Measurements from ENCODE around the gene KCNMB2. TPM values are rescaled to one million over a fixed set of nuclear protein-coding genes. Genes with fewer than 3 reads are reported as not detected.

The KCNMB2 gene
- total and polyA plus RNA-seq, 5 donors from 2014 or later, result not detected

DNA sequence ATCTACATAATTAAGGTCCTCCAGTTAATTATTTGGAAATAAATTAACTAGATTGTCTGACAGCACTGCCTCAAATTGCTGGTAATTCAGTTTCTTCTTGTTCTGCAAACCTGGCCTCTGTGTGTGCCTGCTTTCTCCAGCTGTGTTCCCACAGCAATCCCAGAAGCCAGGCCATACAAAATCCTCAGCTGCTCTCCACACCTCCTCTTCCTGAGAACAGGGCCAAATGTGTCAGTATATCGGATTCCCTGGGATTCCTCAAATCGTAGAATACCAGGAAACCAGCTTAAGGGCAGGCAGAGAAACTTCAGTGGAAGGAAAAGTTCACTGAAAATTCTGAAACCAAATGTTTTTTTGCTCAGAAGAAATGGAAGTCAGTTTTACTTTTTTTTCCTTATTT, 273.9 kb downstream of the KCNMB2 start:
- Mint-ChIP-seq H3K36me3 (no peaks in the 10 kb centered on the region), H3K27ac (no peak overlapping the region), H3K27me3 (no peaks in the 10 kb centered on the region), H3K4me1 (no peaks in the 10 kb centered on the region), H3K4me3 (no peak overlapping the region), H3K9me3 (peaks cover 0 to 2% (median 0%) of the 10 kb centered on the region in 7 donors)
- DNase-seq (no peak), ATAC-seq (ENCODE audit: low read depth in 2 of 2) (no peak)
- Histone ChIP-seq H3K4me1 (ENCODE audit: control insufficient read depth, insufficient read depth, low read length, poor library complexity, severe bottlenecking) (no peaks in the 10 kb centered on the region), H3K9me3 (ENCODE audit: control insufficient read depth in 2 of 2, low read length in 2 of 2) (no peaks in the 10 kb centered on the region), H3K36me3 (ENCODE audit: control insufficient read depth, insufficient read depth, low read length) (no peaks in the 10 kb centered on the region), H3K27me3 (ENCODE audit: control insufficient read depth, insufficient read depth, low read length) (no peaks in the 10 kb centered on the region), H3K27ac (ENCODE audit: insufficient read depth, low read length, poor library complexity, severe bottlenecking) (no peak overlapping the region), H3K4me3 (ENCODE audit: low read depth, low read length) (no peak overlapping the region)

DNA sequence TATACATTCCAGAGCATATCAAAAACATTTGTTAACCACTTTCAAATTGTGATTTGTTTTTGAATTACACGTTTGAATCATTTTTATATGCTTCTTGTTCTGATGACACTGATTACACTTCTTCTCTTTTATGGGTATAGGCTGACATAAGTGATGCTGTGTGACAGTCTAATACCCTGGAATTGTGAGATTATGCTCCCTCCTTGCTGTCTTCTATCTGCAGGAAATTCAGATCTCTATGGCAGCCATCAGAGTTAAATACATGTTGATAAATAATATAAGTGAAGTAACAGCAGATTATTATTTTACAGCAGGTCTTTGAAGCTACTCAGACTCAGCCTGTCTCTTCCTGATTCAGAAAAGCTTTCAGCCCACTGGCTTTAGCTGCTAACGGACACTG, 286.5 kb downstream of the KCNMB2 start:
- H3K27me3 Mint-ChIP-seq, result no peaks in the 10 kb centered on the region
- Histone ChIP-seq H3K27ac (ENCODE audit: insufficient read depth, low read length, poor library complexity, severe bottlenecking) (no peak overlapping the region), H3K27me3 (ENCODE audit: control insufficient read depth, insufficient read depth, low read length) (no peaks in the 10 kb centered on the region), H3K9me3 (ENCODE audit: control insufficient read depth in 2 of 2, low read length in 2 of 2) (no peaks in the 10 kb centered on the region), H3K4me3 (ENCODE audit: low read depth, low read length) (no peak overlapping the region), H3K36me3 (ENCODE audit: control insufficient read depth, insufficient read depth, low read length) (no peaks in the 10 kb centered on the region), H3K4me1 (ENCODE audit: control insufficient read depth, insufficient read depth, low read length, poor library complexity, severe bottlenecking) (no peaks in the 10 kb centered on the region)
- H3K36me3 Mint-ChIP-seq, result no peaks in the 10 kb centered on the region
- H3K4me3 Mint-ChIP-seq, result no peak overlapping the region
- ATAC-seq (ENCODE audit: low read depth in 2 of 2), result no peak
- H3K27ac Mint-ChIP-seq, result no peak overlapping the region
- DNase-seq, result no peak
- H3K9me3 Mint-ChIP-seq, result peaks cover 0 to 13% (median 1%) of the 10 kb centered on the region in 7 donors
- no peaks in the 10 kb centered on the region for H3K4me1 Mint-ChIP-seq

DNA sequence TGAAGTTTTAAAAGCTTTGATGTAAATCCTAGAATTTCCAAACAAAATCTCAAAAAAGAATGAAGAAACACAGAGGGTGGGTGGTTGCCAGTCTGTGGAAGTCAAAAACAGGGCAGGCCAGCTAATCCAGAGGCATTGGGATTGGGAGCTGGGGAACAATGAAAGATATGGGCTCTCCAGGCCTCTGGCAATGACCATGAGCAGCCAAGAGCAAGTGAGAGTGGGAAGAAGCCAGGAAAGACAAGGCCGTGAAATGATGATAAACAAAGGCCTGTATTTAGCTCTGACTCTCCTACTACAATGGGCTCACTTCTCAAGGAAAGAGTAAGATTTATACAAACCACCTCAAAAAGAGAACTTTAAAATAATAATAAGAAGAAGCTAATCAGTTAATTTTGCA, 286.9 kb downstream of the KCNMB2 start:
- no peaks in the 10 kb centered on the region for H3K36me3 ChIP-seq (ENCODE audit: control insufficient read depth, insufficient read depth, low read length)
- no peaks in the 10 kb centered on the region for H3K4me1 ChIP-seq (ENCODE audit: control insufficient read depth, insufficient read depth, low read length, poor library complexity, severe bottlenecking)
- ATAC-seq (ENCODE audit: low read depth in 2 of 2) (no peak), DNase-seq (no peak)
- no peaks in the 10 kb centered on the region for H3K9me3 ChIP-seq (ENCODE audit: control insufficient read depth in 2 of 2, low read length in 2 of 2)
- H3K9me3 Mint-ChIP-seq, result peaks cover 0 to 13% (median 1%) of the 10 kb centered on the region in 7 donors
- no peak overlapping the region for H3K4me3 ChIP-seq (ENCODE audit: low read depth, low read length)
- H3K36me3 Mint-ChIP-seq, result no peaks in the 10 kb centered on the region
- H3K27me3 ChIP-seq (ENCODE audit: control insufficient read depth, insufficient read depth, low read length), result no peaks in the 10 kb centered on the region
- no peak overlapping the region for H3K27ac Mint-ChIP-seq
- no peak overlapping the region for H3K27ac ChIP-seq (ENCODE audit: insufficient read depth, low read length, poor library complexity, severe bottlenecking)
- no peaks in the 10 kb centered on the region for H3K27me3 Mint-ChIP-seq
- H3K4me3 Mint-ChIP-seq, result no peak overlapping the region
- no peaks in the 10 kb centered on the region for H3K4me1 Mint-ChIP-seq

DNA sequence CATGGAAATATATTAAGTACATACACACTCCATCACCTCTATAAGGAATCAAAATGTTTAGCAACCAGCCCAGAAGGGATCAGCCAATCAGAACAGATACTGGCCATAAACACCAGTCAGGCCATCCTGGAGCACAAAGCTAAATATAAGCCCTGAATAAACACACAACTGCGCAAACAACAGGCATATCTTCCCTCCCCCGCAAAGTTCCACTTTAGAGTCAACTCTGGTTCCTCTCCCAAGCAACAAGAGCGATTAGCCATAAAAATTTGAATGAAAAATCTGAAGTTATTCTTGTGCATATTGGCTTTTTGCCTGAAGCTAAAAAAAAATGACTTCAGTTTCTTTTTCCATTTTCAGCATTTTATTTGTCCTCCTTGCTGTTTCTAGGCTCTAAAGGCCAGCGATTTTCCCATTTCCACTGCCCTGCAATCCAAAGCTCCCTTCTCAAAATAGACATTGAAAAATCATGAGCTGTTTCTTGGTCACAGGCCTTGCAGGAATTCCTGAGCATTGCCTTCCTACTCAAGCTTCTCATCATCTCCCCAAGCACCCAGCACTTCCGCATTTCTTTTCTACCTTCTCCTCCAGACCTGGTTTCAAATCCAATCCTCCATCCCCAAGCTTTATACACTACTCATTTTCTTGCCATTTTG, 287.5 kb downstream of the KCNMB2 start:
- Histone ChIP-seq H3K27me3 (ENCODE audit: control insufficient read depth, insufficient read depth, low read length) (no peaks in the 10 kb centered on the region), H3K36me3 (ENCODE audit: control insufficient read depth, insufficient read depth, low read length) (no peaks in the 10 kb centered on the region), H3K4me3 (ENCODE audit: low read depth, low read length) (no peak overlapping the region), H3K27ac (ENCODE audit: insufficient read depth, low read length, poor library complexity, severe bottlenecking) (no peak overlapping the region), H3K4me1 (ENCODE audit: control insufficient read depth, insufficient read depth, low read length, poor library complexity, severe bottlenecking) (no peaks in the 10 kb centered on the region), H3K9me3 (ENCODE audit: control insufficient read depth in 2 of 2, low read length in 2 of 2) (no peaks in the 10 kb centered on the region)
- H3K27me3 Mint-ChIP-seq, result no peaks in the 10 kb centered on the region
- H3K9me3 Mint-ChIP-seq, result peaks cover 0 to 13% (median under 1%) of the 10 kb centered on the region in 7 donors
- no peak for ATAC-seq (ENCODE audit: low read depth in 2 of 2)
- no peak overlapping the region for H3K4me3 Mint-ChIP-seq
- DNase-seq, result no peak
- H3K27ac Mint-ChIP-seq, result no peak overlapping the region
- no peaks in the 10 kb centered on the region for H3K4me1 Mint-ChIP-seq
- no peaks in the 10 kb centered on the region for H3K36me3 Mint-ChIP-seq

DNA sequence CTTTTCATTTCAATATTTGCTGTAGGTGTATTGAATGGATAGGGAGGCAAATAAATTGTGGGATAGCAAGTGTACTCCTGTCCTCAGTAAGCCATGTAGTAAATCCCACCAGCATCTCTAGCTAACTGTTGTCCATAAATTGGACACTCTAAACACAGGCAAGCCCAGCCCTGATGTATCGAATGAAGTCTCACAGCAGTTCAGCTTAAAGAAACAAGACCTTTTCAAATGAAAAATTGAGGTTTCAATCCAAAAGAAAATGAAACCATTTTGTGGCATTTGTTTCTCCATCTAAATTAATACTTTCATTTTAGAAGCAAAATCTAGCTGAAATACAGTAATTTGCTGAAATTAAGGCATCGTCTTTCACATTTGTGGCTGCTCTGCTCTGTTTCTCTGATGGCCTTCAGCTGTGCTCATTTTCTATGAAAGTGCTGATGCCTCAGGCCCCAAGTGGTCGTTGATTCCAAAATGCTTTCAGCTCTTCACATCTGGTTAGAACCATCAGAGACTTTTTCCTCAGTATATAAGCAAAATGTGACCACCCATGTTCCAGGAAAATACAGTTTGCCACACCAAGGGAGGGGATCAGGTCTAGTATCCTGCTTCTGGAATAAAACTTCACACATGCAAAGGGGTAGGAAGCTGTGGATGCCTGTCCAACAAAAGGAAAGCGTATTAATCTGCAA, 290.3 kb downstream of the KCNMB2 start:
- Mint-ChIP-seq H3K36me3 (no peaks in the 10 kb centered on the region), H3K27me3 (no peaks in the 10 kb centered on the region)

DNA sequence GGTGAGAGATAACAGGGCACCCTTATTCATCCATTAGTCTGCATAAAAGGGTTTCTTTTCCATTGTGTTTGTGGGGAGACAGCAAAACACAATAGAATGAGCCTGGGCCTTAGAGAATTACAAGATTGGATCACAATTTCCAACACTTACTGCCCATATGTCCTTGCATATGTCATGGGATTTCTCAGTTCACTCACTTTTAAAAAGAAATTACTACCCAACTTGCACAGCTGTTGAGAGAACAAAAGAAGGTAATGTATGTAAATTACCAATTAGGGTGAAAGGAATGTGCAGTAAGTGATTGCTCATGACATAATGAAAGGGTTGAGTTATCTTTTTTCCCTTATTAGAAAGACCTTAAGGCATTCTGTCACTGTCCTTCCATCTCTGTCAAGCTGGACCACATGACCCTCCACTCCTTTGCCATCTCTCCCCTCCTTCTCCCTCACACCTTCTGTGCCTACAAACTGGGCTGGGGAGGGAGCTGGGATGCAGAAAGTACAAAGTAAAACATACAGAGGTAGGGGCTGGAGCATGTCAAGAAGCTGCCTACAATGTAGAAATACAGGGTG, 291.1 kb downstream of the KCNMB2 start:
- no peak for ATAC-seq (ENCODE audit: low read depth in 2 of 2)

More for the DNA sequence above, 290.3 kb downstream of the KCNMB2 start:
- Mint-ChIP-seq H3K27ac (no peak overlapping the region), H3K9me3 (peaks cover 0 to 11% (median 0%) of the 10 kb centered on the region in 7 donors), H3K4me1 (no peaks in the 10 kb centered on the region), H3K4me3 (no peak overlapping the region)
- H3K4me3 ChIP-seq (ENCODE audit: low read depth, low read length), result no peak overlapping the region
- no peak for DNase-seq
- no peaks in the 10 kb centered on the region for H3K9me3 ChIP-seq (ENCODE audit: control insufficient read depth in 2 of 2, low read length in 2 of 2)
- H3K36me3 ChIP-seq (ENCODE audit: control insufficient read depth, insufficient read depth, low read length), result no peaks in the 10 kb centered on the region
- ATAC-seq (ENCODE audit: low read depth in 2 of 2), result no peak
- no peaks in the 10 kb centered on the region for H3K4me1 ChIP-seq (ENCODE audit: control insufficient read depth, insufficient read depth, low read length, poor library complexity, severe bottlenecking)
- no peak overlapping the region for H3K27ac ChIP-seq (ENCODE audit: insufficient read depth, low read length, poor library complexity, severe bottlenecking)
- no peaks in the 10 kb centered on the region for H3K27me3 ChIP-seq (ENCODE audit: control insufficient read depth, insufficient read depth, low read length)

DNA sequence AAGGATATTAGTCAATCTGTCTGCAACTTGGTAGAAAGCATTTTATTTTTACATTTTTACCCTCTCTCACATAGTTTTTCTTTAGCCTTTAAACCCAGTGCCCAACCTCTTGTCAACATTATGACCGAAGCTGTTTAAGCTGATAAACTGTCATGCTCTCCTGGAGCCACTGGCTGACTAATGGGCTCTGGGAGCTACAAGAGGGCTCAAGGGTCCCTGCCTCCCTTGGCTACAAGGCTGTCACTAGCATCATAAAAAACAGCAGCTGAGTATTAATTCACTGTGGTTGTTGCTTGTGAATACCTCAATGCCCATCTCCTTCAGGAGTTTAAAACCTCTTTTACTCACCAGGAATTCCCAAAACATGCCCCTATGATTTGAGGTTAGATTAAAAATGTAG, 297.5 kb downstream of the KCNMB2 start:
- Histone ChIP-seq H3K4me3 (ENCODE audit: low read depth, low read length) (no peak overlapping the region), H3K27ac (ENCODE audit: insufficient read depth, low read length, poor library complexity, severe bottlenecking) (no peak overlapping the region), H3K36me3 (ENCODE audit: control insufficient read depth, insufficient read depth, low read length) (no peaks in the 10 kb centered on the region), H3K9me3 (ENCODE audit: control insufficient read depth in 2 of 2, low read length in 2 of 2) (no peaks in the 10 kb centered on the region), H3K4me1 (ENCODE audit: control insufficient read depth, insufficient read depth, low read length, poor library complexity, severe bottlenecking) (no peaks in the 10 kb centered on the region), H3K27me3 (ENCODE audit: control insufficient read depth, insufficient read depth, low read length) (no peaks in the 10 kb centered on the region)
- Mint-ChIP-seq H3K4me1 (no peaks in the 10 kb centered on the region), H3K27ac (no peak overlapping the region), H3K27me3 (no peaks in the 10 kb centered on the region), H3K9me3 (peaks cover 0 to 4% (median 0%) of the 10 kb centered on the region in 7 donors), H3K36me3 (no peaks in the 10 kb centered on the region), H3K4me3 (no peak overlapping the region)
- ATAC-seq (ENCODE audit: low read depth in 2 of 2), result no peak
- no peak for DNase-seq

More for the DNA sequence above, 291.1 kb downstream of the KCNMB2 start:
- Mint-ChIP-seq H3K4me1 (no peaks in the 10 kb centered on the region), H3K9me3 (peaks cover 0 to 9% (median 0%) of the 10 kb centered on the region in 7 donors), H3K27ac (no peak overlapping the region), H3K36me3 (no peaks in the 10 kb centered on the region), H3K27me3 (no peaks in the 10 kb centered on the region), H3K4me3 (no peak overlapping the region)
- Histone ChIP-seq H3K4me3 (ENCODE audit: low read depth, low read length) (no peak overlapping the region), H3K27me3 (ENCODE audit: control insufficient read depth, insufficient read depth, low read length) (no peaks in the 10 kb centered on the region), H3K27ac (ENCODE audit: insufficient read depth, low read length, poor library complexity, severe bottlenecking) (no peak overlapping the region), H3K36me3 (ENCODE audit: control insufficient read depth, insufficient read depth, low read length) (no peaks in the 10 kb centered on the region), H3K9me3 (ENCODE audit: control insufficient read depth in 2 of 2, low read length in 2 of 2) (no peaks in the 10 kb centered on the region), H3K4me1 (ENCODE audit: control insufficient read depth, insufficient read depth, low read length, poor library complexity, severe bottlenecking) (no peaks in the 10 kb centered on the region)
- no peak for DNase-seq

Data from CD4-positive, CD25-positive, alpha-beta regulatory T cell (primary cell).